HG02642 (cell line): ENCODE measurements around the gene PALM3.
"Not testable (repeated sequence)": the region's sequence is repeated elsewhere in the genome, so short reads cannot be mapped to it uniquely, and the experiment has no call there.

Source experiments
- ATAC-seq: cut with Tn5 transposase; IDR thresholded peaks from one replicate; pipeline ENCODE4 v1.9.1; 2021; ENCODE audit warnings: mild to moderate bottlenecking; ENCODE audit not compliant: unreplicated experiment, poor library complexity

The PALM3 gene

GRCh38 chr19:14061081-14061749, 661 bp downstream of the PALM3 start:
- no peak for ATAC-seq

GRCh38 chr19:14059652-14060155, 2.2 kb downstream of the PALM3 start:
- ATAC-seq: no peak

GRCh38 chr19:14059093-14059480, 2.8 kb downstream of the PALM3 start:
- ATAC-seq: no peak

GRCh38 chr19:14058182-14059092, 3.4 kb downstream of the PALM3 start:
- no peak for ATAC-seq

- no peak for ATAC-seq
Observed at GRCh38 chr19:14056741-14057356, 5.0 kb downstream of the PALM3 start.

GRCh38 chr19:14056069-14056666, 5.7 kb downstream of the PALM3 start:
- ATAC-seq: no peak

GRCh38 chr19:14055396-14055795, 6.5 kb downstream of the PALM3 start:
- no peak for ATAC-seq

GRCh38 chr19:14054721-14055120, 7.2 kb downstream of the PALM3 start:
- no peak for ATAC-seq

GRCh38 chr19:14054099-14054498, 7.8 kb downstream of the PALM3 start:
- no peak for ATAC-seq

- no peak for ATAC-seq
Observed at GRCh38 chr19:14053500-14053899, 8.4 kb downstream of the PALM3 start.

- ATAC-seq: no peak
Observed at GRCh38 chr19:14053032-14053431, 8.8 kb downstream of the PALM3 start.

GRCh38 chr19:14052470-14052869, 9.4 kb downstream of the PALM3 start:
- no peak for ATAC-seq

GRCh38 chr19:14051980-14052379, 9.9 kb downstream of the PALM3 start:
- no peak for ATAC-seq

GRCh38 chr19:14050961-14051360, 10.9 kb downstream of the PALM3 start:
- ATAC-seq: not testable (repeated sequence)

GRCh38 chr19:14050512-14050911, 11.4 kb downstream of the PALM3 start:
- no peak for ATAC-seq

- ATAC-seq: no peak
Observed at GRCh38 chr19:14048443-14049153, 13.3 kb downstream of the PALM3 start.

GRCh38 chr19:14047866-14048265, 14.0 kb downstream of the PALM3 start:
- ATAC-seq: not testable (repeated sequence)

- not testable (repeated sequence) for ATAC-seq
Observed at GRCh38 chr19:14042659-14043608, 18.9 kb downstream of the PALM3 start.

GRCh38 chr19:14039181-14039580, 22.7 kb downstream of the PALM3 start:
- no peak for ATAC-seq
